Measurements from ENCODE around the gene ADRB1.

Gene ADRB1

DNA sequence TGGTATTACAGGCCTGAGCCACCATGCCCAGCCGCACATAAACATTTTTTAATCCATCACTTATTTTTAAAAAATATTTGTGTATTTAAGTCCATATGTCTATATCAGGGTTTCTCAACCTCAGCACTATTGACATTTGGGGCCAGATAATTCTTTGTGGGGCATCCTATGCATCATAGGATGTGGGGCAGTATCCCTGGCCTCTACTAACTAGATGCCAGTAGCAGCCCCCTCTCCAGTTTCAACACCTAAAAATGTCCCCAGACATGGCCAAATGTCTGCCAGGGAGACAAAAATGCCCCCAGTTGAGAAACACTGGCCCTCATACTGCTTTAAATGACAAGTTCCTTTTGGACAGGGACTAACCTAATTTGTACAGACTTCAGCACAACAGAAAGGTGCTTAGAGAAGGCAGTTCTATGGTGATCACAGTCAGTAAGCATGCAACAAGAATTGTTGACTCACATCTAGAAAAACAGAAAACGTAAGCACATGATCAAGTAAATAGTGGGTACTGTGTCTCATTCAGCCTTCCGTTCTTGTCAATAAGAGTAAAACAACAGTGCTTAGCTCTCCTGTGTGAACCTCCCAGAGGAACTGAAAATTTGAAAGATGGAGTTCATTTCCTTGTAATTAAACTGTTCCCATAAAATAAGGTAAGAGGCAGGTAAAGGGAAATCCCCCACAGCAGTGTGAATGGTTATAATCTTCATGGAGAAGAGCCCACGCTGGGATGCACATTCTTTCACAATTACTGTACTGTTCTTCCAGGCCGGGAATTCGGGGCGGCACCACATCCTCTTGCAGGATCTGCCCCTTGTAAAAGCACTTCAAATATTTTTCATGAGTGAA, 17.3 kb upstream of the ADRB1 start:
- no peak for DNase-seq

DNA sequence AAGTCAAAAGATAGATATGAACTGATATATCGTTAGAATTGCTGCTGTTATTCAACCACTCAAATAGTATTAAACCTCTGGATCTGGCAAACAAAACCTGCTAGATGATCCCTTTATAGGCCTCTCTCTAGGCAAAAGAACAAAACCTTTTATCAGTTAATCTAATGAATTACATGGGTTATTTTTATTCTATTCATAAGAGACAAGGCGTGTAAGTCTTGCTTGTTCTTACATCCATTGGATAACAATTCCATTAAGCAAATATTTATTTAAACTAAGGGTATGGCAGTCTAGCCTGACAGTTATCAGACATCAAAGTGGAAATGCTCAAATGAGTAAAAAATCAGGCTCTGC, 16.6 kb upstream of the ADRB1 start:
- no peak for DNase-seq

DNA sequence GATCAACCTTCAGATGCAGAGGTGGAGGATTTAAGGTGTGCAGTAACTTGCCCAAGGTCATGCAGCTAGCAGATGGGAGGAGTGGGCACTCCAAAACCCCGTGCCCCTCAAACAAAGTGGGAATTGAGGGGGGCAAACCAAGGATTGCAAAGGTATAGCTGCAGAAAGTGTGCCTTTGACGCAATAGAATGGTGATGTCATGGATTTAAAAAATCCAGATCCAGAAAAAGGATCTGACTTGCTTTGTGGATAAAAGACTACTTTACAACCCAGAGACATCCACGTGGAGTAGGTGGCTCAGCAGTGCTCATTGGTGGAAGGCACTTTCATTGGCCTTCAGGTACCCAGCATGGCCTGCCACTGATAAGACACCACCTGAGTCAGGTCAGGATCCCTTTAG, 15.7 kb upstream of the ADRB1 start:
- no peak for DNase-seq

DNA sequence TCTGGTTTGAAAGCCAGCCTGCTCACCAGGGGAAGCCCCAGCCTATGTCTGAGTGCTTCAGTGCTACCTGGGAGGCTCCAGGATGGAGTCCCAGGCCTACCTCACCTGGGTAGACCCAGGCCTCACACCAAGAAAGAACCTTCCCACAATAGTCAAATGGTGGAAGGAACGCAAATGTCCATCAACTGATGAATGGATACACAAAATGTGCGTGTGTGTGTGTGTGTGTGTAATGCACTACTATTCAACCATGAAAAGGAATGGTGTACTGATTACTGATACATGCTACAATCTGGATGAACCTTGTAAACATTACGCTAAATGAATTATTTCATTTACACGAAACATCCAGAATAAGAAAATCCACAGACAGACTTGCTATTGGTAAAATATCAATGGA, 15.2 kb upstream of the ADRB1 start:
- DNase-seq = no peak

DNA sequence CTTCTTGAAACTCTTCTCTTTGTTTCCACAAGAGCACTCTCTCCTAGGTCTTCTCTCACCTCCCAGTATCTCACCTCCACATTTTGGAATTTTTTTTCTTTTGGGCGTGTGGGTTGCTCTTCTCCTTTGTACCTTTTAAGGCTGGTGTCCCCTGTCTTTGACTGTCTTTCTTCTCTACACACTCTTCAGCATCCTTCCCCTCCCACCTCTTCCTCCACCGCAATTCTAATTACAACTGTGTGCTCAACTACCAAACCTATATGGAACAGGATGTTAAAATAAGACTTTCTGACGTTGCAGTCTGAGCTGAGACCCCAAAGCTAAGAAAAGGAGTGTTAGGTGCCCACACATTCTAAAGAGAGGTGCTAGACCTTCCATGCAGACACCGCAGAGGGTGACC, 14.0 kb upstream of the ADRB1 start:
- DNase-seq = no peak

DNA sequence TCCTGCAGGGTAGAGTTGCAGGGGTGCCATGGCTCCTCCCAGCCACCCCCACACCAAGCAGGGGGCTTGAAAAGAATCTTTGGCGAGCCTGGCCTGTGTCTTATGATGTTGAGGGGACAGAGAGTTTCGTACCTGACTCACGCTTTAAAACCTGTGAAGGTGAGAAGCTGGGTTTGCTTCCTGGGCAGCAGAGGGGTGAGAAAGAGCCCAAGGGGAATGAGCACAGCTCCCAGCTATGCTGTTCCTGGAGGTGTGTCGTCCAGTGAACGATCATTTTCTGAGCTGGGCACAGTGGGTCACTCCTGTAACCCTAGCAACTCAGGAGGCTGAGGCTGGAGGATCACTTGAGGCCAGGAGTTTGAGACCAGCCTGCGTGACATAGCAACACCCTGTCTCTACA, 13.5 kb upstream of the ADRB1 start:
- no peak for DNase-seq

DNA sequence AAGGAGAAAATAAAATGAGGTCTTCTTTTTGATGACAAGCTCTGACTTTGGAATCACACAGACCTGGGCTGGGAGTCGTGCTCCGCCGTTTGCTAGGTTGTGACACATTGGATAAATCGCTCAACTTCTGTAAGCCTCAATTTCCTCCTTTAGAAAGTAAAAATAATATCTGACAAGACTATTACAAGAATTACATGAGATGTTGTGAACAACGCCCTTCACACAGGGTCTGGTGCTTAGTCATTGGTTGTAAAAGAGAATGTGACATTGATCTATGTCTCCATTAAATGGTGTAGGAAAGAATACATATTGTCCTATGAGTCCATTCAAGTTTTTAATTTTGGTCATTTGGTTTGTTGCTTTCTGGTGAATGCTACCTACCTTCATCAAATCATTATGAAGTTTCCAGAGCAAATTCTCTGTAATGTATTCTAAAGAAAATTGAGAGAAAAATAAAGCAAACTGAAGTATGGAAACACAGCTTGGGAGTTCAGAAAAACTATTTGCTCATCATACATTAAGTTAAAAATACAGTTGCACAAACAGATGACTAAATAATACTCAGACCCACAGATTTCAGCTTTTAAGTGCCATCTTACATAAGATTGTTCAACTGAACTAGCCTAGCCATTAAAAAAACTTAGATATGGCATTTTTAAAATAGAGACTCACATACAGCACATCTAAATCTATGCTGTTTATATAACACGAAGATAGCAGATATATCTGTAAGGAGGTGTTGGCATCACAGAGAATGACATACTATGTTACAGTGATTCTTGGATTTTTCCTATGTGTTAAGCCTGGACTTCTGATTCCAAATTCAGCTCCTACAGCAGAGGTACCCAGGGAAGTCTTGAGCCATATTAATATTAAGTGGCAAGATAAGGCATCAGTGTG, 12.3 kb upstream of the ADRB1 start:
- no peak for DNase-seq

DNA sequence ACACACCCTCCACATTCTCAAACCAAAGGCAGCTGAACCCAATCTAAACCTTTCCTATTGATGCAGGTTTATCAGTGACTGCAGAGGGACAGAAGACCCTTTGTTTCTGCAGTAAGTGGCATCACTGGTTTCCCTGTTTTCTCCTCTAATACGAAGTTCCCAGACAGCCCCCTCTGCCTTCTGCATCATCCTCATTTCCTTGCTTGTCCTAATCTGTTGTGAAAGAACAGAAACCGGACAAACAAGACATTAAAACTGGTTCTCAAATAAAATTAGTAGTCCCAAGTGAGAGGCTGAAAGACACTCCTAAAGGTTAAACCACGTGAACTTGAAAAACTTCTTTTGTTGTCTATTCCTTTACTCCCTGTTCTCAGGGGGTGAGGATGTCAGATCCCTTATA, 10.1 kb upstream of the ADRB1 start:
- DNase-seq = no peak

DNA sequence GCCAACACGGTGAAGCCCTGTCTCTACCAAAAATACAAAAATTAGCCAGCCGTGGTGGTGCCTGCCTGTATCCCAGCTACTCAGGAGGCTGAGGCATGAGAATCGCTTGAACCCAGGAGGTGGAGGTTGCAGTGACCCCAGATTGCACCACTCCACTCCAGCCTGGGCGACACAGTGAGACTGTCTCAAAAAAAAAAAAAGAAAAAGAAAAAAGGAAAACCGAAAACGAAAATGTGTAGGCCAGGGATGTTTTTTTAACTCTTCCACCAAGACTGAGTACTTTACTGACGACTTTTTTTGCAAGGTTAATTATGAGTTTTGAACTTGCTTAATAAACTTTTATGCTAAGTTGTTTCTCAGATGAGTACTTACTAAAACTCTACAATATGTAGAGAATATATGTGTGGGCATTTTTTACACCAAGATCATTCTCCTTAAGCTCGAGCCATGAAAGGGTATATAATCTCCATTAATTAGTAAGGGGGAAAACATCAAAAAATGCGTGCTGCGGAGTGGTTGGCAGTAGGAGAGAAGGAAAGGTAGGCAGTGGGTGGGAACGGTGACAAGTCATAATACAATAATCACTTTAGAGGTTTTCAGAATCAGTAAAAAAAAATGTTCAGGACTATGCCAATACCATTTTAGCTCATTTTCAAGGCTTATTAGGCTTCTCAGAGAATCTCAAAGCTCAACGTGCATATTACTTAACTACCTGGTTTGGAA, 8.6 kb upstream of the ADRB1 start:
- DNase-seq = no peak

DNA sequence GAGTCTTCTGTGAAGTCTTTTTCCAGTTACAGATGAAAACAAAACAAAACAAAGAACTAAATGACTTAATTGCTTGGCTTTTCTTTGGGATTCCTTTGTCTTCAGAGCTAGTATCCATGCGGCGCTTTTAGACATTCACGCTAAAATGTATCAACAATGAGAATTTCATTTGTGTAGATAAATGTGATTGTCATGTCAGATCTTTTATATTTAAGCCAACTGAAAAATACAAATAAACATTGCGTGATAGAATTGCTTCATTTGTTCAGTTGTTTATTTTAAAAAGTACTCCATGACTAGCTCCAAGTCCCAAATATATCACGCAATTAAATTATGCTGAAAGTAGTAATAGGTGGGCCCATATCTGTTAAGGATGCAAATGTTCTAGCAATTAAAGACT, 7.9 kb upstream of the ADRB1 start:
- DNase-seq = no peak

DNA sequence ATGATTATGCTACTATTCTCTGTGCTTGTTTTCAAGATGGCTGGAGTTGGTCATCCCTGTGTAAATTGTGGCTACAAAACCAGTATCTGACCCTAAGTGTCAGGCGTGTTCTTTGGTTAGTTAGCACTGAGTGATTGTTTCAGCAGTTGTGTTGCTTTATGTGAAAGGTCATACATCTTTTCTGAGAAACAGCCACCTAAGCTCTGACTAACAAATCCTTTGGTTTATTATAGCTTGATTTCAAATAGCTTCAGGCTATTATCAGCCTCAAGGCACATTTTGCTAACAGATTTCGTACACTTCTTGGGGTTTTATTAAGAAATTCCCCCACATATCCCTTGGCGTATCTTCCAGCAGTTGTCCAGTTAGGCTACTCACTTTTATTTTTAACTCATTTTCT, 4.8 kb upstream of the ADRB1 start:
- no peak for DNase-seq

DNA sequence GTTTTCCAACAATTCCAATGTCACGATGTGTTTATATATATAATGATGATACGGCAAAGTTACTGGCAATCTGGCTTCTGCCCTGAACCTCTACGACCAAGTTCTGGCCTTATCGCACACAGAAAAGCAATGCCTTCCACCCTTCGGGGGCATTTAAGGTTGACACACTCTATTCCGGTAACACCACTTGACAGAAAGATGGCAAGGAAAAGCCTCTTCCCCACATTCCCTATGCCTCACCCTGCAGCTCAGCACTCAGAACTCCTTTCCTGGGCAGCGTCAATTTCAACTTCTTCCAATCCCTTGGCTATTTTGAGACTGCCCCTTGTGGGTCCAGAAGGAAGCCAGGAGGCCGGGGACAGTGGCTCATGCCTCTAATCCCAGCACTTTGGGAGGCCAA, 2.5 kb upstream of the ADRB1 start:
- no peak for DNase-seq

DNA sequence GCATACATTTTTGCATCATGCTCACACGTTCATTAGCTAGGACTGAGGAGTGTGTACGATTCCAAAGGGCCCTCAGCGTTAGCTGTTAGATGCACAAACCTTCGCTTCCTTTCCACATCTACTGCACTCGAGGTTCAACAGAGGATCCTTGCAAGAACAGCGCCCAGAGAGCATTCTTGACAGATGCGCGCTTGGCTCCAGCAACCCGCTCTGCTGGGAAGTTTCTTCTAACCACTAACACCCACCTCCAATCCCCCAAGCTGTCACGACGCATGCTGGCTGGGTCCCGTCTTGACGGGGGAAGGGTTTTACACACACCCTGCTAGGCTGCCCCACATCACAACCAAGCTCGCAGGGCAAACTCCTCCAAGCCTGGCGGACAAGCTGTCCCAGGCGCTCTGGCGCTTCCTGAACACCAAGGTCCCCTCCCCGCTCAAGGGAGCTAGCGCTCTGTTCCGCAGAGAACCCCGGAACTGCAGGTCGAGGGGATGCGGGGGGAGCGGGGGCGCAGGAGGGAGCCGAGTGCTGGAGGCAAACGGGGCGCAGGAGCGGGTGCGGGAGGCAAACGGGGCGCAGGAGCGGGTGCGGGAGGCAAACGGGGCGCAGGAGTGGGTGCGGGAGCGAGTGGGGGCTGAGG, 653 bp upstream of the ADRB1 start:
- no peak for DNase-seq

DNA sequence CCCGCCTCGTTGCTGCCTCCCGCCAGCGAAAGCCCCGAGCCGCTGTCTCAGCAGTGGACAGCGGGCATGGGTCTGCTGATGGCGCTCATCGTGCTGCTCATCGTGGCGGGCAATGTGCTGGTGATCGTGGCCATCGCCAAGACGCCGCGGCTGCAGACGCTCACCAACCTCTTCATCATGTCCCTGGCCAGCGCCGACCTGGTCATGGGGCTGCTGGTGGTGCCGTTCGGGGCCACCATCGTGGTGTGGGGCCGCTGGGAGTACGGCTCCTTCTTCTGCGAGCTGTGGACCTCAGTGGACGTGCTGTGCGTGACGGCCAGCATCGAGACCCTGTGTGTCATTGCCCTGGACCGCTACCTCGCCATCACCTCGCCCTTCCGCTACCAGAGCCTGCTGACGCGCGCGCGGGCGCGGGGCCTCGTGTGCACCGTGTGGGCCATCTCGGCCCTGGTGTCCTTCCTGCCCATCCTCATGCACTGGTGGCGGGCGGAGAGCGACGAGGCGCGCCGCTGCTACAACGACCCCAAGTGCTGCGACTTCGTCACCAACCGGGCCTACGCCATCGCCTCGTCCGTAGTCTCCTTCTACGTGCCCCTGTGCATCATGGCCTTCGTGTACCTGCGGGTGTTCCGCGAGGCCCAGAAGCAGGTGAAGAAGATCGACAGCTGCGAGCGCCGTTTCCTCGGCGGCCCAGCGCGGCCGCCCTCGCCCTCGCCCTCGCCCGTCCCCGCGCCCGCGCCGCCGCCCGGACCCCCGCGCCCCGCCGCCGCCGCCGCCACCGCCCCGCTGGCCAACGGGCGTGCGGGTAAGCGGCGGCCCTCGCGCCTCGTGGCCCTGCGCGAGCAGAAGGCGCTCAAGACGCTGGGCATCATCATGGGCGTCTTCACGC, 825 bp downstream of the ADRB1 start:
- no peak for DNase-seq

DNA sequence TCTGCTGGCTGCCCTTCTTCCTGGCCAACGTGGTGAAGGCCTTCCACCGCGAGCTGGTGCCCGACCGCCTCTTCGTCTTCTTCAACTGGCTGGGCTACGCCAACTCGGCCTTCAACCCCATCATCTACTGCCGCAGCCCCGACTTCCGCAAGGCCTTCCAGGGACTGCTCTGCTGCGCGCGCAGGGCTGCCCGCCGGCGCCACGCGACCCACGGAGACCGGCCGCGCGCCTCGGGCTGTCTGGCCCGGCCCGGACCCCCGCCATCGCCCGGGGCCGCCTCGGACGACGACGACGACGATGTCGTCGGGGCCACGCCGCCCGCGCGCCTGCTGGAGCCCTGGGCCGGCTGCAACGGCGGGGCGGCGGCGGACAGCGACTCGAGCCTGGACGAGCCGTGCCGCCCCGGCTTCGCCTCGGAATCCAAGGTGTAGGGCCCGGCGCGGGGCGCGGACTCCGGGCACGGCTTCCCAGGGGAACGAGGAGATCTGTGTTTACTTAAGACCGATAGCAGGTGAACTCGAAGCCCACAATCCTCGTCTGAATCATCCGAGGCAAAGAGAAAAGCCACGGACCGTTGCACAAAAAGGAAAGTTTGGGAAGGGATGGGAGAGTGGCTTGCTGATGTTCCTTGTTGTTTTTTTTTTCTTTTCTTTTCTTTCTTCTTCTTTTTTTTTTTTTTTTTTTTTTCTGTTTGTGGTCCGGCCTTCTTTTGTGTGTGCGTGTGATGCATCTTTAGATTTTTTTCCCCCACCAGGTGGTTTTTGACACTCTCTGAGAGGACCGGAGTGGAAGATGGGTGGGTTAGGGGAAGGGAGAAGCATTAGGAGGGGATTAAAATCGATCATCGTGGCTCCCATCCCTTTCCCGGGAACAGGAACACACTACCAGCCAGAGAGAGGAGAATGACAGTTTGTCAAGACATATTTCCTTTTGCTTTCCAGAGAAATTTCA, 1.7 kb downstream of the ADRB1 start:
- no peak for DNase-seq

DNA sequence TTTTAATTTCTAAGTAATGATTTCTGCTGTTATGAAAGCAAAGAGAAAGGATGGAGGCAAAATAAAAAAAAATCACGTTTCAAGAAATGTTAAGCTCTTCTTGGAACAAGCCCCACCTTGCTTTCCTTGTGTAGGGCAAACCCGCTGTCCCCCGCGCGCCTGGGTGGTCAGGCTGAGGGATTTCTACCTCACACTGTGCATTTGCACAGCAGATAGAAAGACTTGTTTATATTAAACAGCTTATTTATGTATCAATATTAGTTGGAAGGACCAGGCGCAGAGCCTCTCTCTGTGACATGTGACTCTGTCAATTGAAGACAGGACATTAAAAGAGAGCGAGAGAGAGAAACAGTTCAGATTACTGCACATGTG, 2.4 kb downstream of the ADRB1 start:
- no peak for DNase-seq

DNA sequence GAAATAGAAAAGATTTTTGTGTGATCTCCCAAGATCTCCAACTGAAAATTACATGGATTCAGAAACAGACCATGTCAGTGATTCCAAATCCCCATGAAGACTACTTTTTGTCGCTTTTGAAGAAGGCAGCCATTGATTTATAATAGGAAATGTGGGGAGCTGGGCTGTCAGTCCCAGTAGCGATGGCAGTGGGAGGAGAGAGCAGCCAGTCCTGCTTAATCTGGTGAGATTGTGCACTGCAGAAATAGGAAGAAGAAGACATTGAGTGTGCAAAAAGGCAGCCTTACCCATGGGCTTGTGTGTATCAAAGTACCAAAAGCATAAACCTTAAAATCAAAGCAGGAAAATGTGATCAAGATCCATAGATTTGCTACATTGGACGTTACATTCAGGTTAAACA, 4.8 kb downstream of the ADRB1 start:
- DNase-seq = no peak

DNA sequence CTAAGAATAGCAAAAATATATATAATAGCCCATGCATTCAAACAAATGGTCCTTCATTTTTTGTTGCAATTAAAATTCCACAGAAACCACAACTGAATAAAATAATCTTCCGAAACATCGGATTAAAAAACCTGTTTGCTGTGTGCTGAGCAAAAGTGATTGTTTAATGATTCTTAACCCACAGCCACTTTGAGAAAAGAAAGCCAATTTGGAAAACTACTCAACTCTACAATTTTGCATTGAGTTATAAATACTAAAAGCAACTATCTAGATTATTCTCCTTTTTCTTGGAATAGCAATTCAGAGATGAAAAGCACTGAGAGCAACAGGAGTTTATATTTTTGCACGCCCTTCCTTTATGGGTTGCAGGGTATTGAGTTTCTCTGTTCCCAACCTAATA, 8.0 kb downstream of the ADRB1 start:
- no peak for DNase-seq

DNA sequence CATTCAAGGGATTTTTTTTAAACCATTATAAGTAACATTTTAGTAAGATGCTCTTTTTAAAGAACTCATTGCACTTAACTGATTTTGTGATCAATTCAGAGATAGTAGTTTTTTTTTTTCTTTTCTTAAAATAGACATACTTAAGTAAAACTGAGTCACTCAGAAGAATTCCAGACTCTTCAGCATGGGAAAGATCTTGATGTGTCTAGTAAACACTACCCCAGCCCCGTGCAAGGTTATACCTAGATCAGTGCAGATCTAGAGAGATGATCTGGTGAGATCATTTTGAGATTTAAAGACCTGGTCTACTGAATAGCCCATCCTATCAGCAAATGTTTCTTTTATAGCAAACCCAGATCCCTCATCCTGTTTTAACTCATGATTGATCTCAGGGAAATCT, 8.6 kb downstream of the ADRB1 start:
- DNase-seq = no peak

DNA sequence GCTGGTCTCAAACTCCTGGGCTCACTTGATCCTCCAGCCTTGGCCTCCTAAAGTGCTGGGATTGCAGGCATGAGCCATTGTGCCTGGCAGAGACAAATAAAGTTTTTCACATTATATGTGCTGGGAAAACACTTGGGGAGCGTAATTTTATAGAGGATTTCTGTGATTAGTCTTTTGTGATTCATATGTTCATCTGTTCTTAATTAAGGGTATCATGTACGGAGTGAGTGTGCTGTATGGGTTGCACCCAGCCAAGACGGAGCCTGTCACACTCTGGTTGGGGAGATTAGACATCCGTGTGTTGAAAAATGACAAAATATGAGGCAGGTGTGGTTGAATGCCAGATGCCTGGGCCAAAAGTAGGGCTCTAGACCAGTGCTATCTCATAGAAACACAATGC, 10.3 kb downstream of the ADRB1 start:
- DNase-seq = no peak

DNA sequence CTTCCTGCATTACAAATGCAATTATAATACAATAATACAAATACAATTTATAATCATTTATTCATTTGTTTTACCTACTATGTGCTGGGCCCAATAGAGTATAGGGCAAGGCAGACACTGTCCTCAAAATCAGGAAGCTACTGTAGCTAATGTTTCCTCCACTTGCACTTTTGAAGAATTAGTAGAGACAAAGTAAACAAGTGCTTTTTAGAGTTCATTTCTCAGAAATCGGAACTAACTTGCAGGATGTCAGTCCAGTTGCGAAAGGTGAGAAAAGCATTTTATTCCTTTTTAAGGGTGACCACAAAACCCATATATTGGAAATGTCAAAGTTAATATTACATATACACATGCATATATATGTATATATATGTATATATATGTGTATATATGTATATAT, 14.2 kb downstream of the ADRB1 start:
- DNase-seq = no peak

All from right hindlimb (tissue), 1 donor.